Natural killer cell (primary cell): ENCODE measurements around the gene MRPS10. TPM values are rescaled to one million over a fixed set of nuclear protein-coding genes. Genes with fewer than 3 reads are reported as not detected.
"Not testable (repeated sequence)": the region's sequence is repeated elsewhere in the genome, so short reads cannot be mapped to it uniquely, and the experiment has no call there.

Source experiments
- ATAC-seq, 3 donors: fragments of 150-1000 bp in 2 of 3; fragments of 200-7000 bp in 1 of 3; cut with Tn5 transposase; 1 replicate in 1 of 3; 2 replicates in 2 of 3; pipeline ENCODE4 v1.10.0; 2021; ENCODE audit warnings: mild to moderate bottlenecking in 2 of 3, moderate library complexity in 2 of 3
- DNase-seq, 2 donors: peaks; one replicate each; pipeline versions ENCODE4 v3.0.0 to v3.0.0-alpha.2; 2013 to 2021; ENCODE audit warnings: mixed read lengths in 1 of 2
- H3K27ac ChIP-seq: one replicate; pipeline ENCODE4 v1.5.1; 2013; ENCODE audit warnings: mild to moderate bottlenecking, low read length
- H3K27me3 ChIP-seq: one replicate; pipeline ENCODE4 v1.6.1; 2013; ENCODE audit warnings: low read length; ENCODE audit not compliant: control insufficient read depth, insufficient read depth
- H3K36me3 ChIP-seq: one replicate; pipeline ENCODE4 v1.6.1; 2013; ENCODE audit warnings: low read length; ENCODE audit not compliant: control insufficient read depth, insufficient read depth
- H3K4me1 ChIP-seq: one replicate; pipeline ENCODE4 v1.6.1; 2013; ENCODE audit warnings: low read length; ENCODE audit not compliant: control insufficient read depth, insufficient read depth
- H3K4me3 ChIP-seq: one replicate; pipeline ENCODE4 v1.5.1; 2013; ENCODE audit warnings: low read length
- H3K9me3 ChIP-seq: one replicate; pipeline ENCODE4 v1.6.1; 2013; ENCODE audit warnings: low read length; ENCODE audit not compliant: control insufficient read depth, insufficient read depth
- H3K27ac Mint-ChIP-seq, 2 donors: one replicate each; pipeline ENCODE4 v1.8.0; 2022; ENCODE audit warnings: mild to moderate bottlenecking in 2 of 2, mixed read lengths in 2 of 2, moderate library complexity in 1 of 2
- H3K27me3 Mint-ChIP-seq, 2 donors: one replicate each; pipeline ENCODE4 v1.8.0; 2022; ENCODE audit warnings: low read depth in 2 of 2, mixed read lengths in 2 of 2
- H3K36me3 Mint-ChIP-seq: one replicate; pipeline ENCODE4 v1.8.0; 2022; ENCODE audit warnings: mixed read lengths
- H3K4me1 Mint-ChIP-seq, 2 donors: one replicate each; pipeline ENCODE4 v1.8.0; 2022; ENCODE audit warnings: mixed read lengths in 2 of 2
- H3K4me3 Mint-ChIP-seq: one replicate; pipeline ENCODE4 v1.8.0; 2022; ENCODE audit warnings: mild to moderate bottlenecking, moderate library complexity, mixed read lengths
- H3K9me3 Mint-ChIP-seq, 2 donors: one replicate each; pipeline ENCODE4 v1.8.0; 2022; ENCODE audit warnings: mixed read lengths in 2 of 2
- WGBS: methylation state at CpG from one replicate; pipeline ENCODE4 v1.1.7; 2013; ENCODE audit warnings: missing lambda C conversion rate; ENCODE audit not compliant: insufficient coverage; 5-methylcytosine and 5-hydroxymethylcytosine counted together
- intact Hi-C: fragments of 100-400 bp; cut with micrococcal nuclease; formaldehyde crosslinking; loops from one replicate; pipeline ENCODE4 v1.14.2; 2022
- total RNA-seq, 4 donors: library from RNA; stranded (reverse); fragments of 120-200 nt in 1 of 4; gene quantifications; one replicate each; pipeline versions ENCODE4 v1.2.3 to v1.2.4, GENCODE V29; 2013 to 2022
- TF ChIP-seq, protein P1 (sequence below): fragments of 200-600 bp; IDR thresholded peaks from one replicate; pipeline ENCODE4 v1.8.0; 2022; ENCODE audit warnings: antibody characterized with exemption

The MRPS10 gene
- total RNA-seq, 3 donors from 2014 or later (not counting 1 experiment from before 2014, with no cell fraction given): 21.8 to 25.4 (median 22.6) TPM

- ATAC-seq (no peak), DNase-seq (no peak)
- Mint-ChIP-seq H3K4me3 (no peak overlapping the region), H3K36me3 (no peaks in the 10 kb centered on the region), H3K9me3 (no peaks in the 10 kb centered on the region), H3K27me3 (no peaks in the 10 kb centered on the region), H3K27ac (no peak overlapping the region), H3K4me1 (peaks cover 6 to 15% of the 10 kb centered on the region in 2 donors)
- Histone ChIP-seq H3K36me3 (peaks cover 56% of the 10 kb centered on the region), H3K9me3 (no peaks in the 10 kb centered on the region), H3K4me3 (no peak overlapping the region), H3K27ac (no peak overlapping the region), H3K27me3 (no peaks in the 10 kb centered on the region), H3K4me1 (peaks cover 15% of the 10 kb centered on the region)
- intact Hi-C loops: no loop called here
- TF ChIP-seq, protein P1, sequence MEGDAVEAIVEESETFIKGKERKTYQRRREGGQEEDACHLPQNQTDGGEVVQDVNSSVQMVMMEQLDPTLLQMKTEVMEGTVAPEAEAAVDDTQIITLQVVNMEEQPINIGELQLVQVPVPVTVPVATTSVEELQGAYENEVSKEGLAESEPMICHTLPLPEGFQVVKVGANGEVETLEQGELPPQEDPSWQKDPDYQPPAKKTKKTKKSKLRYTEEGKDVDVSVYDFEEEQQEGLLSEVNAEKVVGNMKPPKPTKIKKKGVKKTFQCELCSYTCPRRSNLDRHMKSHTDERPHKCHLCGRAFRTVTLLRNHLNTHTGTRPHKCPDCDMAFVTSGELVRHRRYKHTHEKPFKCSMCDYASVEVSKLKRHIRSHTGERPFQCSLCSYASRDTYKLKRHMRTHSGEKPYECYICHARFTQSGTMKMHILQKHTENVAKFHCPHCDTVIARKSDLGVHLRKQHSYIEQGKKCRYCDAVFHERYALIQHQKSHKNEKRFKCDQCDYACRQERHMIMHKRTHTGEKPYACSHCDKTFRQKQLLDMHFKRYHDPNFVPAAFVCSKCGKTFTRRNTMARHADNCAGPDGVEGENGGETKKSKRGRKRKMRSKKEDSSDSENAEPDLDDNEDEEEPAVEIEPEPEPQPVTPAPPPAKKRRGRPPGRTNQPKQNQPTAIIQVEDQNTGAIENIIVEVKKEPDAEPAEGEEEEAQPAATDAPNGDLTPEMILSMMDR: no peak
- WGBS: 0% methylated on average over 1 of the region's 3 CpGs
Observed at GRCh38 chr6:42212442-42212841, 5.2 kb downstream of the MRPS10 start.

GRCh38 chr6:42211726-42212125 lies 5.9 kb downstream of the MRPS10 start:
- Mint-ChIP-seq H3K27ac (no peak overlapping the region), H3K36me3 (no peaks in the 10 kb centered on the region)
- intact Hi-C loops: no loop called here

DNA sequence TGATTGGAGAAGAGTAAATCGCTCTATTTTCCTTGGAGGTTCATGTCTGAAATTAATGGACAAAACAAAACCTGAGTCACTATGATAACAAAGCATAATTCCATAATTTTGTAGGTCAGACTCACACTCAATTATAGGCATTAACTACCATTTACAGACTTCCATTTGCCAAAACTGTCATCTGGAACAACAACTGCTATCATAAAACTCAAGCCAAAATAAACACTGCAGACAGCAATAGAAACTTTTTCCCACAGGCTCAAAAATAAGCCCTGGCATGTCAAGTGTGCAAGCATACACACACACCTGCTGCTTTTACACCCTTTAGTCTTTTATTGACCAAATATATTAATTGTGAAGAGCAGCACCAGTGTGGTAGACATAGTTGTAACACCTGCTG lies 7.1 kb downstream of the MRPS10 start:
- H3K36me3 ChIP-seq: peaks cover 60% of the 10 kb centered on the region
- H3K27me3 ChIP-seq: no peaks in the 10 kb centered on the region
- Mint-ChIP-seq H3K27ac (no peak overlapping the region), H3K4me1 (peaks cover 5% of the 10 kb centered on the region in 2 donors), H3K4me3 (no peak overlapping the region), H3K27me3 (no peaks in the 10 kb centered on the region), H3K9me3 (no peaks in the 10 kb centered on the region), H3K36me3 (peaks cover under 1% of the 10 kb centered on the region)
- WGBS: no CpG with 5 or more reads among the region's 1 CpG
- ATAC-seq: no peak
- intact Hi-C loops: no loop called here
- H3K4me1 ChIP-seq: peaks cover 6% of the 10 kb centered on the region
- TF ChIP-seq, protein P1: no peak
- no peak for DNase-seq
- no peaks in the 10 kb centered on the region for H3K9me3 ChIP-seq
- no peak overlapping the region for H3K4me3 ChIP-seq
- H3K27ac ChIP-seq: no peak overlapping the region

More at GRCh38 chr6:42211726-42212125, 5.9 kb downstream of the MRPS10 start:
- no peak overlapping the region for H3K4me3 ChIP-seq
- 92% methylated on average over 6 of the region's 6 CpGs for WGBS
- H3K27me3 ChIP-seq: no peaks in the 10 kb centered on the region
- Mint-ChIP-seq H3K27me3 (no peaks in the 10 kb centered on the region), H3K4me3 (no peak overlapping the region), H3K9me3 (no peaks in the 10 kb centered on the region), H3K4me1 (peaks cover 5 to 13% of the 10 kb centered on the region in 2 donors)
- H3K36me3 ChIP-seq: peaks cover 58% of the 10 kb centered on the region
- H3K4me1 ChIP-seq: peaks cover 11% of the 10 kb centered on the region
- TF ChIP-seq, protein P1: no peak
- no peak for ATAC-seq
- no peak overlapping the region for H3K27ac ChIP-seq
- no peaks in the 10 kb centered on the region for H3K9me3 ChIP-seq
- DNase-seq: no peak

DNA sequence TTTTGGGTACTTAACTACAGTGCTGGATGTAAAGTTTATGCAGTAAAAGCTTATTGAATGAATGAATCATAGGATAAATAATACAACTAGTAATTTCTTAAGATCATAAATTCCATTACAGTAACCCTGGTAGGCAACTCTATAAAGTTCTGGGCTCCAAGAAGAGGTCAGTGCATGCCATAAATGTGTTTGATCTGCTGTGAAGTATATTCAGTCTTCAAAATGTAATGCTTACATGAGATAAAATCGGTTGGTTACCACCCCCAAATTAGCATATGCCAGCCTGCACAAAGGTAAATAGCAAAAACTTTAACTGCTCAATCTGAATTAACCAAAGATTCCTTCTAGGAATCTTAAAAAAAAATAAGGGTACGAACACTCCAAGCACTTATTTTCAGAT lies 10.1 kb downstream of the MRPS10 start:
- H3K9me3 ChIP-seq, H3K4me1 Mint-ChIP-seq, H3K4me3 Mint-ChIP-seq, ATAC-seq, H3K4me3 ChIP-seq, DNase-seq, H3K27ac ChIP-seq, H3K4me1 ChIP-seq, H3K27me3 ChIP-seq, H3K9me3 Mint-ChIP-seq, H3K27me3 Mint-ChIP-seq, H3K27ac Mint-ChIP-seq, H3K36me3 Mint-ChIP-seq, intact Hi-C loops: not testable (repeated sequence)
- peaks cover 57% of the 10 kb centered on the region for H3K36me3 ChIP-seq
- WGBS: 83% methylated on average over 2 of the region's 2 CpGs
